Nucleus accumbens (tissue), 56 donors: ENCODE measurements around the gene CRB3.
"Not testable (repeated sequence)": the region's sequence is repeated elsewhere in the genome, so short reads cannot be mapped to it uniquely, and the experiment has no call there.

Experiments
- DNase-seq, 56 donors: peaks; one replicate each; lab custom pipeline; 2025; lab: John Stamatoyannopoulos, UW

Gene CRB3, protein sequence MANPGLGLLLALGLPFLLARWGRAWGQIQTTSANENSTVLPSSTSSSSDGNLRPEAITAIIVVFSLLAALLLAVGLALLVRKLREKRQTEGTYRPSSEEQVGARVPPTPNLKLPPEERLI

DNA sequence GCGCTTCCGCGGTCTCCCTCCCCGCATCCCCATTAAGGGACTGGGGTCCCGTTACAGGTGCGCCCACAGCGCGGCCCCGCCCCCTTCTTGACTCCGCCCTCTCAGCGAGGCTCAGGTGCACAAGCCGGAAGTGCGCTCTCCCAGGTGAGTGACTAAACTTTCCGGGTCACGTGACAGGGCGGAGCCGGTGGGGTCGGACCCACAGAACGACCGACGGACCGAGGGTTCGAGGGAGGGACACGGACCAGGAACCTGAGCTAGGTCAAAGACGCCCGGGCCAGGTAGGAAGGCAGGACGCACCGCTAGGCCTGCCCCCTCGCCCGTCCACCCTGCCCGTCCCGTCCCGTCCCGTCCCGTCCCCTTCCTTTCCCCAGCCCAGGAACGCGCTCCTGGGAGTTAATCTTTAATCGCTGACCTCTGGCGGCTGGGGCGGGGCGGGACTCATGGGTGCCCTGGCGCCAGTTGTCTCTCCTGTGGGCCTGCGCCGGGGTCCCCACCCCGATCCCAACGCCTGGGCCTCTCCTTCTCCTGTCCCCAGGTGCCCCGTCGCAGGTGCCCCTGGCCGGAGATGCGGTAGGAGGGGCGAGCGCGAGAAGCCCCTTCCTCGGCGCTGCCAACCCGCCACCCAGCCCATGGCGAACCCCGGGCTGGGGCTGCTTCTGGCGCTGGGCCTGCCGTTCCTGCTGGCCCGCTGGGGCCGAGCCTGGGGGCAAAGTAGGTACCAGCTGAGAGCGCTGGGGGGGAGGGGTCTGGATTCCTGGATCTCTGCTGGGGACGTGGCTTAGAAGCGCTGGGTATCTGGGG, at the start of gene CRB3:
Gene CRB3, plus strand, starts transcription at position 202 of the 804 bp plus-strand sequence. Its CDS starts 431 bp downstream, at position 633.
- peak in 1 of 56 donors; percentile 31 for DNase-seq

DNA sequence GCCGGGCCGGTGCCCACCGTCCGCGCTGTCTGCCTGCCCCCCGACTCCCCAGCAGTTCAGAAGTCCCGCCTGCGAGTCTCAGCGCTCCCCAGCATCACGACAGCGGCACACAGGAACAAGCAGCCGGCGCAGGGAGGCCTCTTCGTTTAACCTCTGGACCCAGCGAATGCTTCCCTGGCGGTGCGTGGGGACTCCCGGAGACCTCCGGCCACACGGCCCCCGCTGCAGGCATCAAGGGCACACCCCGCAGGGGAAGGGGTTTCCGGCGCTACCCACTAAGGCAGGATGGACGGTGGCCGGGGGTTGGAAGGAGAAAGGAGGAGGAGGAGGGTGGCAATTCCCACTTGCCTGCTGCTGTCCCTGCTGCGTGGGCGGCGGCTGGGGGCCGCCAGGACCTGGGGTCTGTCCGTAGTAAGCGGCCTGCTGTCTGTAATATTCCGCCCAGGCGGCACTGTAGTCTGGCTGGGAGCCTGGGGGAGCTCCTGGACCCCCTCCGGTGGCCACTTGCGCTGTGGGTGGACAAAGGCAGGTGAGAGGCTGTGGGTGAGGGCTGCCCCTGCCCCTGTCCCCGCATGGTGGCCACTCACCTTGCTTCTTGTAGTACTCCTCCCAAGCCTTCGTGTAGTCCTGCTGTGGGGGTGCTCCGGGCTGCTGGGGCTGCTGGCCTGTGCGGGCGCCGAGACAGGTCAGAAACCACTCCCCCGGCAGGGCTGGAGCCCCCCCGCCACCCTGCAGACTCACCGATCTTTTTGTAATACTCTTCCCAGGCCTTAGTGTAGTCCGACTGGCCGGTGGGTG, 49.1 kb upstream of the CRB3 start:
- no peak for DNase-seq

DNA sequence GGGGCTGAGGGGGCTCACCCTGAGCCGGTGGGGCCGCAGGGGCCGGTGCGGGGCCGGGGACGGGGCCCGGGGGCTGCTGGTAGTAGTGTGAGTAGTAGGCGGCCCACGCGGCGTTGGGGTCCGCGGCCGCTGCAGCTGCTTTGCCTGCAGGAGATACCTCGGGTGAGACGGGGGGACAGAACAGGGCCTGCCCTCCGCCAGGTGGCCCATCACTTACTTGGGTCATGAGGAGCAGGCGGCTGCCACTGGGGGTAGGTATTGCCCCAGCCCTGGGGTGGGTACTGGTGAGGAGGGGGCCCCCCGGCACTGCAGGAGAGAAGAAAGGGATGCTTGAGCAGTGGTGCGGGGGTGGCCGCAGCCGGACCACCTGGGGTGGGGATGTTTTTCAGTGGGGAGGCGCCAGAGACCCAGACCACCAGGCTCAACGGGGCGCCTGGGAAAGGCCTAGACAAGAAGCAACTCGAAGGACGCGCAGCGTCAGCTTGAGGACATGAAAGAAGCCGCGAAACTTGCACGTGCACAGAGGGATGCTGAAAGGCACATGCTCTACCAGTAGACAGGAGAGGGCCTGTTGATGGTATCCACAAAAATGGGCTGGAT, 48.4 kb upstream of the CRB3 start:
- no peak for DNase-seq

DNA sequence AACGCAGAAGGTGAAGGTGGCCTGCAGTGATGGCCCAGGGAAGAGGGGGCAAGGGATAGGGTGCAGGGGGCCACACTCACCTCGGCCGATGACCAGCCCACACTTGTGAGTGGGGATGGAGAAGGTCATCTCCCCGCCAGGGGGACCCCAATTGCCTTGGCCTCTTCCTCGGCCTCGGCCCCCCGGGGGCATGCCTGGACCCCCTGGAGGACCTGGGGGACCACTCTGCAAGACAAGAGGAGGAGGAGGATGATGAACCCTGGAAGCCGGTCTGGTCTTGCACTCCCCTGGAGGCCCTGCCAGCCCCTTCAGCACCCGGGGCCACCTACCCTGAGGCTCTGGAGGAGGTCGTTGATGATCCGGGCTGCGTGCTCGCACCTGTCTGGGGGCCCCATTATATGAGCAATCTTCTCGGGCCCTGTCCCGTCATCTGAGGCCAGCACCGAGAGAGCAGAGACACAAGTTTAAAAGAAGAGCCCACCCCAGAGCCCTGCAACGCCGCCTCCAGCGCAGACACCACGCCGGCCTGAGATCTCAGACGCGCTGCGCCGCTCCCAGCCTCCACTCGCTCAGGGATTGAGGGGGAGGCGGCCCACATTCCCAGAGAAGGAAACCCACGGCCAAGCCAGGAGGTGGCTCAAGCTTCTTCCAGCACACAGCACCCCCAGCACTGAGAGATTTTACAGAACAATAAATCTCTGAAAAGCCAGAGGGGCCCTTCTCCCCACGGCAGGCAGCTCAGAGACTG, 47.2 kb upstream of the CRB3 start:
- DNase-seq = peak in 2 of 56 donors; percentile 18 to 20

DNA sequence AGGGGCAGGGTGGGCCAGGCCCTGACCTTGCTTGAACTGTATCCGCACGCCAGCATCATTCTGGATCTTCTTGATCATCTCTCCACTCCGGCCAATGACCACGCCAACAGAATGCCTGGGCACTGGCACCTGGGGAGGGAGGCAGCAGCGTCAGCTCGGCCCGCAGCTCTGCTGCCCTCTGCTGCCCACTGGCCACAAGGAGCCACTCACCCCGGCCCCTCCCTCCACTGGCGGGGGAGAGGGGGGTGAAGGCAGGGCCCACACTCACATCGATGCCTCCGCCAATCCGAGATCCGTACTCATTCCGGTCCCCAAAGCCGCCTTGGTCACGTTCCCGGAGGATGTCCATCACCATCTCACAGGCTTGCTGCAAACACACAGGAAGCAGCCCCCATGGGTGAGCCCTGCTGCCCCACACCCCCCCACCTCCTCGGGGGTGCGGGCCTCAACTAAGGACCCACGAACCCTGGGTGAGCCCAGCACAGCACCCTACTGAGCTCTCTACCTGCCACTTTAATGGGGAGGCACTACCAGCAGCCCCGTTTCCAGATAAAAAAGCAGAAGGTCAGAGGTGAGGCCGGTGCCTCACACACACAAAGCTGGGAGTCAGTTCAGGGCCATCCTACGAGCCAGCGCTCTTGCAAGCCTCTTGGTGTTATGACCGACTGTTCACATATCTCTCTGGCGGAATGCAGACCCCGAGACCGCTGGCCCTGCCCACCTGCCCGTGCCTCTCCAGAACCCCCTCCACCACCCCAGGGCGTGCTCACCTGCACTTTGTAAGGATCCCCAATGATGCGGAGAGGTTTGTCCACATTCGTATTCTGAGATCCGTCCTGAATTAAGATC, 46.1 kb upstream of the CRB3 start:
- peak in 39 of 56 donors; percentile 2 to 75 (median 37) for DNase-seq

DNA sequence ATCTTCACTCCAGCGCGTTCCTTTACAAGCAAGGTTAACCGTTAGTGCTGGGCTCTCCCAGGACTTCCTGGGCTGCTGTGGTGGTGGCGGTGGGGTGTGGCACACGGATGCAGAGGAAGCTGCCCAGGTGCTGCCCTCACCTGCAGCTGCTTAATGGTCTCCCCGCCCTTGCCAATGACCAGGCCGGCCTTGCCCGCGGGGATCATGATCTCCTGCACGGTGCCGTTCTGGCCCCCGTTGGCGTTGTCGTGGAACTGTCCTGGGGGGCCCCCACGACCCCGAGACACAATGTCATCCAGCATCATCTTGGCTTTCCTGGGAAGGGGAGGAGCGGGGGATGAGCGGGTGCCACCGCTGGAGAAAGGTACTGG, 45.5 kb upstream of the CRB3 start:
- no peak for DNase-seq

DNA sequence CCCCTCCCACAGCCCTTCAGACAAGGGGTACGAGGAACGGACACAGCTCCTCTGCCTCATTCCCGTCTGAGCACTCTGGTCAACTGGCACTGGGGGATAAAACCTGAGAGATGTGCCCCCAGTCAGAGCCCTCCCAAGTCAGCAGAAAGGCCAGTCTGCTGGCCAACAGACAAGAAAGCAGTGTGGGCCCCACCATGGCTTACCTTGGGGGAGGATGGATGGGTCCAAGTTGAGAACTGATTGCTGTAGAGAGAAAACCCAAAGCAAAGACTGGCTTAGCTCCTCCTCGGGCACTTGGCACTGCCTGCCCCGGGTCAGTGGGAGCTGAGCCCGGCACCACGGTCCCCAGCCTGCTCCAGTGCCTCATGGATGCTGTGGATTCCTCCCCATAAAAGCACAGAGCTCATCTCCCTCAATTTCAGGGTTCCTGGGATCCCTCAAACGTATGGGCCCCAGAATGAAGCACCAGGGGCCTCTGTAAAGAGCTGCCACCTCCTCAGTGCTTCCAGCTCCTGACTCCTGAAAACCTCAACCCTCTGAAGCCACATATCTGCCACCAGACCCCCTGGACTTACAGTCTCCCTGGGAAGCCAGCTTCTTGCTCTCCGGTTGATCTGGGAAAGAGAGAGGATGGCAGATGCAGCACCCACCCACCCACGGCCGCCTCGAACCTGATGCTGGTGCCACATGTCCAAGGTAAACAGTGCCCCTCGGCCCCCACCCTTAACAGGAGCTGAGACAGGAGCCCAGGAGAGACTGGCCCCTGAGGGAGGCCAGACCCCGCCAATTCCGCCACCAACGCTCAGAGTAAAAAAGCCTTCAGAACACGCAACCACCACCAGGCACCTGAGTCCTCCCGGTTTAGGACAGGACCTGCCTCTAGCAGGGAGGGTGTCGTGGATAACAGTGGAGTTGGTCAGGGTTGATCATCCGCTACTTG, 42.7 kb upstream of the CRB3 start:
- DNase-seq = no peak

DNA sequence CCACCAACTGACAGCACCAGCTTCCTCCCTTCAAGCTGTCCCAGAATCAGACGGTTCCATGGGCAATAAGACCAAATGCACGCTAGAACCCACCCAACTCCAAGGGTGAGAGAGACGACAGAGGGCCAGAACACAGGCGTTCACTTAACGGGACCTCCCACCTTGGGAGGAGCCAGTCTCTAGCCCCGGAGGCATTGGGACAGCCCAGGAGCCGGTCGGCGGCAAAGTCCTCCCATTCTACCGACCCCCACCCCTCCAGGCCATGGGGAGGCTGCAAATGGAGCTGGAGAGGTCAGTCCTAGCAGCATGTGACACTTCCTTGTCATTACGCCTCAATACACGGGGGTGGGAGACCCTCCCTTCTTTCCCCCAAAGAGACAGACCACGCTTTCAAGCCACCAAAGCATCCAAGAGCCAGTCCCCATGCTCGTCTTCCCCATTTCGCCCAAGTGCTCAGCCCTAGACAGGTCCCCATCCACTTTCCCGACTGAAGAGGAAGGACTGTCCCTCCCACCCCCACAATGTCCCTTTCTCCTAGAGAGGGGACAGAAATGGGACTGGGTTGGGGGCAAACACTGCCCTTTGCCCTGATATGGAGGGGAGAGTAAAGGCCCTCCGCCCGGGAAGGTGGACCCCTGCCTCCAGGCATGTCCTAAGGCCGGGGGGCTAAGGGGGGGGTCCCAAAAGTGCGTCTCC, 40.4 kb upstream of the CRB3 start:
- peak in 1 of 56 donors; percentile 1 for DNase-seq

DNA sequence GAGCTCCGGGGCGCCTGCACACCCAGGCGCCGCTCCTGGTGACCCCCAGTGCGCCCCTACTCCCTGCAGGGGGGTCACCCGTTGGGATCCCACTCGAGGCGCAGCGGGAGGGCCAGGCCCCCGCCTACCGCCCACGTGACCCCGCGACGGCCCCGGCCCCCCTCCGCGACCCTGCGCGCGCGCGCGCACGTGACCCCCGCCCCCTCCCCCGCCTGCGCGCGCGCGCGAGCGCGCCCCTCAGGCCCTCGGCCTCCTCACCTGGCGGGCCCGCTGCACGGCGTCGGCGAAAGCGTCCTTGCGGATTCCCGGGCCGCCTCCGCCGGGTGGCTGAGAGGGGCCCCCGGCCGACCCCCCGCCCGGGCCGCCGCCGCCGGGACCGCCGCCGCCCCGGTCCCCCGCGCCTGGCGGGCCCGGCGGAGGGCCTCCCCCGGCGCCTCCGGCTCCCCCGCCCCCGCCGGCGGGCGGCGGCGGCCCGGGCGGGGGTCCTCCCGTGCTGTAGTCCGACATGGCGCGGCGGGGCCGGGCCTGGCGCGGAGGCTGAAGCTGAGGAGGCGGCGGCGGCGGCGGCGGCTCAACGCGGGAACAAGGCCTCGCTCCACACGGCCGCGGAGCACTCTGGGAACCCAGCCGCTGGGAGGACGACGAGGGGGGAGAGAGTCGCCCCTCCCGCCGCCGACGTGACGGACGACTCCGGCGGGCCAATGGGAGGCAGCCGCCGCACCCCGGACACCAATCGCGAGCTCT, 39.7 kb upstream of the CRB3 start, which contains the start of gene KHSRP:
Gene KHSRP, minus strand, starts transcription at position 617 of the 744 bp plus-strand sequence. Its CDS starts 110 bp downstream, at position 507.
- DNase-seq = peak in 7 of 56 donors; percentile 6 to 41 (median 23)

DNA sequence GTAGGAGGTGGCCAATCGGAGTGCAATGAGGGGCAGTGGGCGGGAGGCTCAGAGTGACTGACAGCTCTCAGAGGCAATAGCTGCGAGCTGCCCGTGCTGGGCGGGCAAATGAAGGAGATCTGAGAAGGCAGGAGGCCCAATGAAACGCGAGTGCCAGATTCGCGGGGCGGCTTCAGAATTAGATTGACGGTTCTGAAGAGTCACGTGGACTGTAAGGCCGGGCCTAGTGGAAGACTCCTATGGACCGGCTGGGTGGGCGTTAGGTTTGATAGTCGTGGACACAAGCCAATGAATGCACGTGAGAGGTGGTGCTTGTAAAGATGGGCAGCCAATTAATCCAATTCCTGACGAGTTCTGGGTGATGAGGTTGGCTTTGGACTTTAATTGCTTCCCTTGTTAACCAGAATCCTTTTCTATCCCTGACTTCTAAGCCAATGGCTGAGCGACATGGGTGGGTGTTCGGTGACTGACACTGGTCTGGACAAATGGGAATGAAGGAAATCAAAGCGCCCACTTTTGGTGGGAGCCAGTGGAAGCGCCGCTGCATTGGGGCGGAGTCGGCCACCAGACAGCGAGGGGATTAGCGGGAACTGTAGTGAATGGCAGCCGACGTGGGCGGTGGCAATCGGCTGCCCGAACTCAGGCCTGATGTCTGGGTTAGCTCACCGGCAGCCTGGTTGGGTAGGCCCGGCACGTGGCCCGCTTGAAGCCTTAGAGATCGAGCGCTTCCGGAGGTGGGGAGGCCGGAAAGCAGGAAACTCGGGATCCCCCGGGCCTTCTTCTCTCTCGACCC, 38.9 kb upstream of the CRB3 start:
- DNase-seq = peak; percentile 92 to 100 (median 100)

DNA sequence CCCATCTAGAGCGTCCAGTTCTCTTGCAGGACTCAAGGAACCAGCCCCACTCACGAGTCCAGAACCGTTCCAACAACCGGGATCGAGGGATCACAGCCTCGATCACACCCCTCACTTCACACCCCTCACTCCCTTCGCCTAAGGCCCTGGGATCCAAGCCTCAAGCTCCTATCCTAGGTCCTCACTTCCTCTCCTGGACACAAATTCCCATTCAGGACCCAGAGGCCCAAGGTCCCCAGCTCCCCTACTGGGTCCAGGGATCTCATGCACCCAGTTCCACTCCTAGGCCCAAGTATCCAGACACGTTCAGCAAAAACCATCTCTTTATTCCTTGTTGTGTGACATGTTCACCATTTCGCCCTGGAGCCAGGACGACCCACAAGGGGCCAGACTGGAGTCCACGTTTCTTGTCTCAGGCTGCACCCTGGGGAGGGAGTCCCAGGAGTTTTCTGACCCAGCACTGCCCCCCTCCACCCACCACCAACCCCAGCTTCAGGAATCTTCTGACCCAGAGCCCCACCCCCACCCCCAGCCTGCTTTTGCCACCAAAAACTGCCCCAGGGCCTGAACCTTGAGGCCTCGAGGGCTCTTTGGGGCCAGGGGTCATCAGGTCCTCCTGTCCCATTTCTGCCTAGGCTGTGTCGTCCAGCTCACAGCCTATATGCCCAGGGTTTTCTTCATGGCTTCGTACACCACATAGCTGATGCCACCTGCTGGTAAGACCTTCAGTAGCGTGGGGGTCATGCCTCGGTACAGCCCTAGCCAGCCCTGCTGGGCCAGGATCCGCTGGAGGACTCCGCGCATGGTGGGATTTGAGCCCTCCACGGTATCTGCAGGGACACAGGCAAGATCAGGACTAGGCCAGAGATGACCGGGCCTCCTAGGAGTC, 38.1 kb upstream of the CRB3 start:
- no peak for DNase-seq

DNA sequence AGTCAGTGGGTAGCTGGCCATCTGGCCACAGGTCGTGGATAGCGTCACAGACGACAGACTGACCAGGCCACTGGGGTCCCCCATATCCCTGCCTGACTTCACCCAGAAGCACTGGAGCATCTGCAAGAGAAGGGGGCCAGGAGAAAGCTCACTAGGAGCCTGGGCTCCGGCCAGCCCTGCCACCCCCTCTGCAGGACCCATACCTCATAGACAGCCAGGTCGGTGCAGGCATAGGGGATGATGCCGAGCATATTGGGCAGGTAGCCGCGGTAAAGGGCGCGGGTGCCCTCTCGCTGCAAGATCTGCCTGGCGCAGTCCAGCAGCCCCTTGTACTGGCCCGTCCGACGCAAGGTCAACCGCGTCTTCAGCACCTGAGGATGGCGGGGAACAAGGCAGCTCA, 36.9 kb upstream of the CRB3 start:
- DNase-seq = no peak

DNA sequence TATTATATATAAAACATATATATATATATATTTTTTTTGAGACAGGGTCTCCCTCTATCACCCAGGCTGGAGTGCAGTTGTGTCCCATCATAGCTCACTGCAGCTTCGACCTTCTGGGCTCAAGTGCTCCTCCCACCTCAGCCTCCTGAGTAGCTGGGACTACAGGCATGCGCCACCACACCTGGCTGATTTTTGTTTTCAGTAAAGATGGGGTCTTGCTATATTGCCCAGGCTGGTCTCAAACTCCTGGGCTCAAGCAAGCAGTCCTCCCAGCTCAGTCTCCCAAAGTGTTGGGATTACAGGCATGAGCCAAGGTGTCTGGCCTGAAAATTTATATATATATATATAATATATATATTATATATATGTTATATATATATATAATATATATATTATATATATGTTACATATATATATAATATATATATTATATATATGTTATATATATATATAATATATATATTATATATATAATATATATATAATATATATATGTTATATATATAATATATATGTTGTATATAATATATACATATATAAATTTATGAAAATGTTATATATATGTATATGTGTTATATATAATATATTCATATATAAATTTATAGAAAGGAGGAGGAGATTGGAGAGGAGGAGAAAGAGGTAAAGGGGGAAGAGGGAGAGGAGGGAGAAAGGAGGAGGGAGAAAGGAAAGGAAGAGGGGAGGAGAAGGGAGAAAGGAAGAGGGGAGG, 35.2 kb upstream of the CRB3 start:
- not testable (repeated sequence) for DNase-seq
